K562 (cell line): ENCODE results near the gene HCRTR1. TPM values are rescaled to one million over a fixed set of nuclear protein-coding genes. Genes with fewer than 3 reads are reported as not detected.

Source experiments
- ARID3B ChIP-seq: fragments of 250-450 bp; sonication (Bioruptor Pico); IDR thresholded peaks from 2 replicates; pipeline ENCODE4 v1.4.0; 2020; ENCODE audit warnings: borderline replicate concordance
- DDX20 ChIP-seq: fragments of 450-650 bp; IDR thresholded peaks from 2 replicates; pipeline ENCODE4 v1.6.1; 2016; ENCODE audit warnings: missing genetic modification characterization, low read depth, mild to moderate bottlenecking, missing compliant biosample characterization, moderate library complexity
- E2F6 ChIP-seq, 2 experiments: IDR thresholded peaks; 2 replicates each; pipeline ENCODE4 v1.6.1; 2011; ENCODE audit warnings: borderline replicate concordance in 1 of 2, control low read depth in 1 of 2, low read depth in 1 of 2, low read length in 1 of 2, mild to moderate bottlenecking in 1 of 2, mixed read lengths in 1 of 2, moderate library complexity in 1 of 2; ENCODE audit not compliant: insufficient read depth in 1 of 2, insufficient read length in 1 of 2, poor library complexity in 1 of 2, severe bottlenecking in 1 of 2; ENCODE audit errors: extremely low read depth in 1 of 2
- NFE2 ChIP-seq: IDR thresholded peaks from 2 replicates; pipeline ENCODE4 v1.6.1; 2014; ENCODE audit warnings: antibody characterized with exemption, low read depth
- ZNF77 ChIP-seq: fragments of 250-450 bp; sonication (Bioruptor Pico); IDR thresholded peaks from 2 replicates; pipeline ENCODE4 v1.5.0; 2020
- polyA plus RNA-seq, 8 experiments: library from polyadenylated mRNA; depleted of rRNA in 4 of 8; stranded (reverse) in 5 of 8; unstranded in 3 of 8; fragments of >200 nt; fragmentation: Nextera tagmentation in 2 of 8; fragmentation: Illumina TruSeq in 1 of 8; extraction: Ambion mirVana in 2 of 8; extraction: Trizol in 1 of 8; gene quantifications; 2 replicates each; pipeline versions ENCODE4 v1.2.1 to v1.2.3, GENCODE V29; 2011 to 2014; ENCODE audit warnings: inconsistent platforms in 1 of 8, missing spikeins in 1 of 8
- total RNA-seq, 7 experiments: library from RNA; depleted of rRNA in 6 of 7; stranded (reverse); fragments of >200 nt in 6 of 7; fragmentation: Illumina TruSeq in 2 of 7; extraction: Trizol in 2 of 7; gene quantifications; 2 replicates each; pipeline versions ENCODE4 v1.2.1 to v1.2.3, GENCODE V29; 2011 to 2021; ENCODE audit warnings: low replicate concordance in 1 of 7
- TF ChIP-seq, protein P1 (sequence below): fragments of 250-450 bp; sonication (Bioruptor Pico); IDR thresholded peaks from 2 replicates; pipeline ENCODE4 v1.8.0; 2021; ENCODE audit warnings: moderate library complexity, mild to moderate bottlenecking, inconsistent platforms

Gene HCRTR1
- total and polyA plus RNA-seq, 9 of the 15 experiments (the other 6 are each of a cell fraction or from before 2014, with no cell fraction given), result not detected

DNA sequence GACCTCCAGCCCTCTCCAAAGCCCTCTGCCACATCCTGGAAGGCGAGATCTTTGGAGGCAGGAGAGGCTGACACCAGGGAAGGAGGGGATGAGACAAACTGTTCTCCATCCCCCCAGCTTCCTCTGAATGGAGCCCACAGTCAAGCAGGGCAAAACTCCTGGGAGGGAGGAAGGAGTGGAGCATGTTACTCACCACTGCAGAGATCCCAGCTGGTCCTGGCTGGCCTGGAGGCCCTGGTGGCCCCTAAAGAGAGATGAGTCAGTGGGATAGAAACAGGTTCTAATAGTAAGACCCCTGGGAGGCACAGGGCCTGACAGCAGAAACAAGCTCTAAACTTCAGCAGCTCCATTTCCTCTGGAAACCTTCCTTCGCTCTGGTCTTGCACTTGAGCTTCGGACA, 41.2 kb downstream of the HCRTR1 start (continued):
- TF ChIP-seq, protein P1, sequence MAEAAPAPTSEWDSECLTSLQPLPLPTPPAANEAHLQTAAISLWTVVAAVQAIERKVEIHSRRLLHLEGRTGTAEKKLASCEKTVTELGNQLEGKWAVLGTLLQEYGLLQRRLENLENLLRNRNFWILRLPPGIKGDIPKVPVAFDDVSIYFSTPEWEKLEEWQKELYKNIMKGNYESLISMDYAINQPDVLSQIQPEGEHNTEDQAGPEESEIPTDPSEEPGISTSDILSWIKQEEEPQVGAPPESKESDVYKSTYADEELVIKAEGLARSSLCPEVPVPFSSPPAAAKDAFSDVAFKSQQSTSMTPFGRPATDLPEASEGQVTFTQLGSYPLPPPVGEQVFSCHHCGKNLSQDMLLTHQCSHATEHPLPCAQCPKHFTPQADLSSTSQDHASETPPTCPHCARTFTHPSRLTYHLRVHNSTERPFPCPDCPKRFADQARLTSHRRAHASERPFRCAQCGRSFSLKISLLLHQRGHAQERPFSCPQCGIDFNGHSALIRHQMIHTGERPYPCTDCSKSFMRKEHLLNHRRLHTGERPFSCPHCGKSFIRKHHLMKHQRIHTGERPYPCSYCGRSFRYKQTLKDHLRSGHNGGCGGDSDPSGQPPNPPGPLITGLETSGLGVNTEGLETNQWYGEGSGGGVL, result no peak
- TF ChIP-seq NFE2, result no peak
- TF ChIP-seq DDX20 (tag), result no peak
- TF ChIP-seq E2F6 (IDR thresholded peaks at IDR 0.05; ENCODE audit: borderline replicate concordance in 1 of 2, extremely low read depth in 1 of 2, insufficient read depth in 1 of 2, insufficient read length in 1 of 2, low read depth in 1 of 2, low read length in 1 of 2, poor library complexity in 1 of 2, severe bottlenecking in 1 of 2), result no peak
- no peak for TF ChIP-seq ARID3B (CRISPR knock-in tag)
- TF ChIP-seq ZNF77 (CRISPR knock-in tag), result no peak
